Measurements from ENCODE around the gene POU3F2. TPM values are rescaled to one million over a fixed set of nuclear protein-coding genes. Genes with fewer than 3 reads are reported as not detected.

Gene POU3F2
- total and polyA plus RNA-seq, 9 of the 15 experiments (the other 6 are each of a cell fraction or from before 2014, with no cell fraction given) = 0.08 to 0.46 (median 0.36) TPM

DNA sequence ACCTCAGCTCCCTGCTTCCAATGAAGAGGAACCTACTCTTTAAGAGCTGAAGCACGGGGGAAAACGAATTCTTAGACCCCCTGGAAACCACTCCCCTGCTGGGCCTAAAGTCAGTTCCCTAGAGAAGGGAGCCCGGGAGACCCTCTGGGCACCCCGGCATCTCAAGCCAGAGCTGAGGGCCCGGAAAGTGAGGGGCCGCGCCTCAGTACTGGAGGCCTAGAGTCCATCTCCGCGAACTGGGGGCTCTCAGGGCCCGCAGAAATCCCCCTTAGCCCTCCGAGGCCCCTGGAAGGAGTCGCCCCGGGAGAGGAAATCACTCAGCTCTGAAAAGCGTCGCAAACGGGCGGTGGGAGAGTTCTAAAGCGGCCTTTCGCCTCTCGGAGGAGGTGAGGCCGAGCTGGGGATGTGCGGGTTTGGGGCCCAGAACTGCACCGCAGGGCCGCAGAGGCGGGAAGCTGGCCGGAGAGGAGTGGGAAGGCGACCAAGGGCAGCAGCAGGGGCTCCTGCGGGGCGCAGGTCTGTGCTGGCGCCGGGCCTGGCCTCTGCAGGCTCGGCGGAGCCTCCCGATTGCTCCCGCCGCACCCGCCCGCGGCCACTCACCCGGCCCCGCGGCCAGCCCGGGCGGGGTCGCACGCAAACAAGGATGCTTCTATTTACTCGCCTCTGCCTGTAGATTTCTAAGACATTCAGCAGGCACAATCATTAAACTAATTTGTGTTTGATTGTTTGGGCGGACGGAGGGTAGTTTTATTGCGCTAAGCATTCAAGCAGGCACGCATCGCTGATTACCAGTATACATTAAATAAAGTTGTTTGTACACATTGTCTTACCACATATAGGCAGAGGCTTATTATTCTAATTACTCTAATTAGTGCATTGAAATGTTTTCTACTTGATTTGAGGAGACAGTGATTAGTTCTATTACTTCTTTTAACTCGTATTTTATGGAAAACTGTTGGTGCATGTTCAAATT is 9.2 kb downstream of the POU3F2 start:
- ATAC-seq (no peak), DNase-seq (ENCODE audit: extremely low read depth in 1 of 4, low spot score in 3 of 4) (no peak), FAIRE-seq (no peak)
- Histone ChIP-seq H3K4me2 (ENCODE audit: insufficient read depth, low read length) (no peak overlapping the region), H4K20me1 (replicated peaks; ENCODE audit: control insufficient read depth, insufficient read depth, low read length) (no peaks in the 10 kb centered on the region), H2AFZ (ENCODE audit: low read depth, low read length) (no peak overlapping the region), H3K36me3 (ENCODE audit: control insufficient read depth, insufficient read depth, low read length) (no peaks in the 10 kb centered on the region), H3K9ac (ENCODE audit: insufficient read depth in 1 of 2, low read depth in 2 of 2, low read length in 2 of 2) (no peak overlapping the region), H3K9me1 (ENCODE audit: control insufficient read depth, insufficient read depth, low read length) (no peaks in the 10 kb centered on the region), H3K4me1 (replicated peaks in 1 of 2; ENCODE audit: control insufficient read depth in 2 of 2, insufficient read depth in 2 of 2, low read length in 2 of 2) (peaks cover 0 to 15% of the 10 kb centered on the region in 2 experiments; a peak in 1 of 5 replicates), H3K4me3 (no peak overlapping the region), H3K27me3 (ENCODE audit: control insufficient read depth in 2 of 2, insufficient read depth in 2 of 2, low read length in 2 of 2) (peaks cover 0 to 20% of the 10 kb centered on the region in 2 experiments; a peak in 2 of 5 replicates), H3K9me3 (replicated peaks; ENCODE audit: control insufficient read depth, insufficient read depth, low read depth, low read length) (no peaks in the 10 kb centered on the region; the same call in 1 of the 2 replicates), H3K79me2 (ENCODE audit: control insufficient read depth, insufficient read depth, low read length) (no peaks in the 10 kb centered on the region), H3K27ac (ENCODE audit: extremely low read depth, low read depth, low read length) (no peak overlapping the region)
- TF ChIP-seq, protein P1, sequence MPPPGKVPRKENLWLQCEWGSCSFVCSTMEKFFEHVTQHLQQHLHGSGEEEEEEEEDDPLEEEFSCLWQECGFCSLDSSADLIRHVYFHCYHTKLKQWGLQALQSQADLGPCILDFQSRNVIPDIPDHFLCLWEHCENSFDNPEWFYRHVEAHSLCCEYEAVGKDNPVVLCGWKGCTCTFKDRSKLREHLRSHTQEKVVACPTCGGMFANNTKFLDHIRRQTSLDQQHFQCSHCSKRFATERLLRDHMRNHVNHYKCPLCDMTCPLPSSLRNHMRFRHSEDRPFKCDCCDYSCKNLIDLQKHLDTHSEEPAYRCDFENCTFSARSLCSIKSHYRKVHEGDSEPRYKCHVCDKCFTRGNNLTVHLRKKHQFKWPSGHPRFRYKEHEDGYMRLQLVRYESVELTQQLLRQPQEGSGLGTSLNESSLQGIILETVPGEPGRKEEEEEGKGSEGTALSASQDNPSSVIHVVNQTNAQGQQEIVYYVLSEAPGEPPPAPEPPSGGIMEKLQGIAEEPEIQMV (tag; conservative IDR thresholded peaks at IDR 0.05; ENCODE audit: low read depth) = no peak
- TF ChIP-seq, protein P2, sequence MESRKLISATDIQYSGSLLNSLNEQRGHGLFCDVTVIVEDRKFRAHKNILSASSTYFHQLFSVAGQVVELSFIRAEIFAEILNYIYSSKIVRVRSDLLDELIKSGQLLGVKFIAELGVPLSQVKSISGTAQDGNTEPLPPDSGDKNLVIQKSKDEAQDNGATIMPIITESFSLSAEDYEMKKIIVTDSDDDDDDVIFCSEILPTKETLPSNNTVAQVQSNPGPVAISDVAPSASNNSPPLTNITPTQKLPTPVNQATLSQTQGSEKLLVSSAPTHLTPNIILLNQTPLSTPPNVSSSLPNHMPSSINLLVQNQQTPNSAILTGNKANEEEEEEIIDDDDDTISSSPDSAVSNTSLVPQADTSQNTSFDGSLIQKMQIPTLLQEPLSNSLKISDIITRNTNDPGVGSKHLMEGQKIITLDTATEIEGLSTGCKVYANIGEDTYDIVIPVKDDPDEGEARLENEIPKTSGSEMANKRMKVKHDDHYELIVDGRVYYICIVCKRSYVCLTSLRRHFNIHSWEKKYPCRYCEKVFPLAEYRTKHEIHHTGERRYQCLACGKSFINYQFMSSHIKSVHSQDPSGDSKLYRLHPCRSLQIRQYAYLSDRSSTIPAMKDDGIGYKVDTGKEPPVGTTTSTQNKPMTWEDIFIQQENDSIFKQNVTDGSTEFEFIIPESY (CRISPR knock-in tag; IDR thresholded peaks at IDR 0.05) = 0 out of 2 replicates have a peak, but pooled peaks have one; percentile 50
- no peak for TF ChIP-seq ZNF124 (CRISPR knock-in tag; IDR thresholded peaks at IDR 0.05)
- in situ Hi-C loops (cut with MboI) (no loop called here), intact Hi-C loops (cut with micrococcal nuclease) (loop anchor here (2.0 kb wide), 1 partner anchor 1347 kb away; no protein-coding TSS in a partner anchor)
- ChIA-PET POLR2A (interaction anchor here (0.6 to 1.1 kb wide), 3 partner anchors 18 to 23 kb away, joined by 3 read pairs; no protein-coding TSS in a partner anchor), CTCF (ENCODE audit: low intra/inter-chr PET ratio) (no interaction called here)
- no TSS peak for BruUV-seq (replicated peaks)
- 39% methylated on average over 36 of the region's 53 CpGs for WGBS (ENCODE audit: insufficient coverage, low coverage, missing lambda C conversion rate)
